ENCODE measurements around the gene TBC1D24. TPM values are rescaled to one million over a fixed set of nuclear protein-coding genes. Genes with fewer than 3 reads are reported as not detected.

The TBC1D24 gene
- total RNA-seq, 1 experiment from 2014 or later, result 12.5 TPM

Other genes with a start within 250 kb of the TBC1D24 start
- 1.4 and 2.2 TPM in 2 replicates for gene DNASE1L2, start 238.7 kb upstream of the TBC1D24 start, total RNA-seq (2014; rRNA removed)
- gene ECI1, start 223.5 kb upstream of the TBC1D24 start, total RNA-seq (2014; rRNA removed), result 30.9 and 44.5 TPM in 2 replicates
- gene RNPS1, start 207.0 kb upstream of the TBC1D24 start, total RNA-seq (2014; rRNA removed), result 175 and 178 TPM in 2 replicates
- gene ABCA3, start 134.4 kb upstream of the TBC1D24 start, total RNA-seq (2014; rRNA removed), result 0.29 and 0.32 TPM in 2 replicates
- gene CCNF, start 45.7 kb upstream of the TBC1D24 start, total RNA-seq (2014; rRNA removed), result 33.5 and 34.6 TPM in 2 replicates
- 32.0 and 34.4 TPM in 2 replicates for gene TEDC2, start 15.0 kb upstream of the TBC1D24 start, total RNA-seq (2014; rRNA removed)
- 0.11 TPM in 1 of 2 replicates, not detected in the other for gene NTN3, start 3.8 kb upstream of the TBC1D24 start, total RNA-seq (2014; rRNA removed)
- gene ATP6V0C, start 38.8 kb downstream of the TBC1D24 start, total RNA-seq (2014; rRNA removed), result 31.9 and 42.3 TPM in 2 replicates
- gene AMDHD2, start 45.2 kb downstream of the TBC1D24 start, total RNA-seq (2014; rRNA removed), result 54.6 and 55.9 TPM in 2 replicates
- gene CEMP1, start 56.3 kb downstream of the TBC1D24 start, total RNA-seq (2014; rRNA removed), result not detected in 2 replicates
- 17.9 and 22.7 TPM in 2 replicates for gene PDPK1, start 62.9 kb downstream of the TBC1D24 start, total RNA-seq (2014; rRNA removed)
- 39.8 and 40.9 TPM in 2 replicates for gene KCTD5, start 207.4 kb downstream of the TBC1D24 start, total RNA-seq (2014; rRNA removed)
- 1.0 and 1.4 TPM in 2 replicates for gene PRSS27, start 245.1 kb downstream of the TBC1D24 start, total RNA-seq (2014; rRNA removed)